HL-60 (cell line): Measurements from ENCODE around the gene ULBP2.

Experiments used
- POLR2AphosphoS5 ChIP-seq: IDR thresholded peaks from 2 replicates; pipeline ENCODE4 v1.6.1; 2012; ENCODE audit warnings: low read depth
- TF ChIP-seq, protein P1 (sequence below): IDR thresholded peaks from one replicate; pipeline ENCODE4 v1.5.1; 2011; ENCODE audit warnings: low read length, control low read depth, inconsistent platforms; ENCODE audit not compliant: insufficient read depth

DNA sequence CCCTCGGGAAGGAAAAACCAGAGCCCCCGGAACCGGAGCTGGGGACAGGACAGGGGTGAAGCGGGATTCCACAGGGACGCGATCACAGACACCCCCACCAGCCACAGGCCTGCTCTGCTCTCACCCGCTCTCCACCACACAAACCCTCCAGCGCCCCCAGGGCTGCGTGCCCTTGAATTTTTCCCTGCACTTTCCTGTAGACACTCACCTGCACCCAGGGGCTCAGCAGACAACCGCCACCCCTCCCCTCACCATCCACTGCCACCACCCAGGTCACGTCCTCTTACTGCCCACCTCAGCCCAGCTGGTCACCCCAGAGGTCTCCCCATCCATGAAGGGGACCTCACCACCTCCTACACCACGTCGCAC lies 631 bp downstream of the ULBP2 start:
- TF ChIP-seq POLR2AphosphoS5, result no peak
- TF ChIP-seq, protein P1, sequence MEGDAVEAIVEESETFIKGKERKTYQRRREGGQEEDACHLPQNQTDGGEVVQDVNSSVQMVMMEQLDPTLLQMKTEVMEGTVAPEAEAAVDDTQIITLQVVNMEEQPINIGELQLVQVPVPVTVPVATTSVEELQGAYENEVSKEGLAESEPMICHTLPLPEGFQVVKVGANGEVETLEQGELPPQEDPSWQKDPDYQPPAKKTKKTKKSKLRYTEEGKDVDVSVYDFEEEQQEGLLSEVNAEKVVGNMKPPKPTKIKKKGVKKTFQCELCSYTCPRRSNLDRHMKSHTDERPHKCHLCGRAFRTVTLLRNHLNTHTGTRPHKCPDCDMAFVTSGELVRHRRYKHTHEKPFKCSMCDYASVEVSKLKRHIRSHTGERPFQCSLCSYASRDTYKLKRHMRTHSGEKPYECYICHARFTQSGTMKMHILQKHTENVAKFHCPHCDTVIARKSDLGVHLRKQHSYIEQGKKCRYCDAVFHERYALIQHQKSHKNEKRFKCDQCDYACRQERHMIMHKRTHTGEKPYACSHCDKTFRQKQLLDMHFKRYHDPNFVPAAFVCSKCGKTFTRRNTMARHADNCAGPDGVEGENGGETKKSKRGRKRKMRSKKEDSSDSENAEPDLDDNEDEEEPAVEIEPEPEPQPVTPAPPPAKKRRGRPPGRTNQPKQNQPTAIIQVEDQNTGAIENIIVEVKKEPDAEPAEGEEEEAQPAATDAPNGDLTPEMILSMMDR, result no peak
